ENCODE measurements around the gene MELK.

DNA sequence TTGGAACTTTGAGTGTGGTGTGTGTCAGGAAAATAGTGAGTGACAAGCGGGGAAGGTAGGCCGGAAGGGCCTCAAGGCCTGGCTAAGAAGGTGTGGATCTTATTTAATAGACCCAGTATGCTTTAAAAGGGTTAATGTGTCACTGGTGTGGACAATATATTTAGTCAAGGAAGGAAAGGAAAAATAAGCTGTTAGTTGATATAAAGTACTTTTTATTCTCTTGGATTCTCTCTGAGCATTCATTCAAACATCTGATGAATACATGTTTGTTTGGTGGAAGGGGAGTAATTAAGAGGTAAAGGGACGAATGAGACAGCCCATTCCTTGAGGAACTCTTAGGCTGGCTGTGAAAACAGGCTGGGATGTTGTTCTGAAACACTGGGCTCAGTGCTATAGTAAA lies 98.9 kb downstream of the MELK start:
- TF ChIP-seq, protein P1, sequence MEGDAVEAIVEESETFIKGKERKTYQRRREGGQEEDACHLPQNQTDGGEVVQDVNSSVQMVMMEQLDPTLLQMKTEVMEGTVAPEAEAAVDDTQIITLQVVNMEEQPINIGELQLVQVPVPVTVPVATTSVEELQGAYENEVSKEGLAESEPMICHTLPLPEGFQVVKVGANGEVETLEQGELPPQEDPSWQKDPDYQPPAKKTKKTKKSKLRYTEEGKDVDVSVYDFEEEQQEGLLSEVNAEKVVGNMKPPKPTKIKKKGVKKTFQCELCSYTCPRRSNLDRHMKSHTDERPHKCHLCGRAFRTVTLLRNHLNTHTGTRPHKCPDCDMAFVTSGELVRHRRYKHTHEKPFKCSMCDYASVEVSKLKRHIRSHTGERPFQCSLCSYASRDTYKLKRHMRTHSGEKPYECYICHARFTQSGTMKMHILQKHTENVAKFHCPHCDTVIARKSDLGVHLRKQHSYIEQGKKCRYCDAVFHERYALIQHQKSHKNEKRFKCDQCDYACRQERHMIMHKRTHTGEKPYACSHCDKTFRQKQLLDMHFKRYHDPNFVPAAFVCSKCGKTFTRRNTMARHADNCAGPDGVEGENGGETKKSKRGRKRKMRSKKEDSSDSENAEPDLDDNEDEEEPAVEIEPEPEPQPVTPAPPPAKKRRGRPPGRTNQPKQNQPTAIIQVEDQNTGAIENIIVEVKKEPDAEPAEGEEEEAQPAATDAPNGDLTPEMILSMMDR (IDR thresholded peaks at IDR 0.05 in 4 of 5, conservative IDR thresholded peaks at IDR 0.05 in 1 of 5), result no peak
- TF ChIP-seq POLR2A (IDR thresholded peaks at IDR 0.05), result no peak

Data from gastrocnemius medialis (tissue), 4 donors.